ENCODE measurements around the gene ANGEL2.
"Not testable (repeated sequence)": the region's sequence is repeated elsewhere in the genome, so short reads cannot be mapped to it uniquely, and the experiment has no call there.

Gene ANGEL2

DNA sequence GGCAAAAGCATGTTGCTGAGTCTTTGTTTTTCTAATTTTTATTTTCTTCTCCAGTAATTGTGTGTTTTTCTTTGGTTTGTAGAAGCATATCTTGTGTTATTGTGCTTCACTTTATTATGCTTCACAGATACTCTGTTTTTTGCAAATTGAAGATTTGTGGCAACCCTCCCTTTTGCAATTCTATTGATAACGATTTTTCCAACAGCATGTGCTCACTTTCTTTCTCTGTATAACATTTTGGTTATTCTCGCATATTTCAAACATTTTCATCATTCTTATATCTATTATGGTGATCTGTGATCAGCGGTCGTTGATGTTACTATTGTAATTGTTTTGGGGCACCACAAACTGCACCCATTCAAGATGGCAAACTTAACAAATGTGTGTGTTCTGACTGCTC, 3.8 kb upstream of the ANGEL2 start:
- DNase-seq (ENCODE audit: low read depth in 2 of 2) = no peak

GRCh38 chr1:213017447-213018273, 2.0 kb upstream of the ANGEL2 start:
- no peak for DNase-seq (ENCODE audit: low read depth in 2 of 2)

DNA sequence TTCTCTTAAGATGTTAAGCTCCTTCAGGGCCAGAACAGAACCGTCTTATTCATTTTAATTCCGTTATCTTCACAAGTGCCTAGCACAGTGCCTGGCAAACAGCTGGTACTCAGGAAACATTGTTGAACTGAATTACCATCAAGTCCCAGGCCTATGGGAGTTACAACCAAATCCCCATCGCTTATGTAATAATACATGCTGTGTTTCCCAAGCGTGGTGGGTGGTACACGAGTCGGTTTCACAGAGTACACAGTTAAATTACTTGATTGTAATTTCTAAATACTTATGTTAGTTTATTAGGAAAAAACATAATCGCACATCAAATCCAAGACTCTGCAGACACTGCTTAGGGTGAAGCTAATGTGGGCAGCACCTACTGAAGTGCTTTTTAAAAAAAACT, 1.0 kb downstream of the ANGEL2 start:
- no peak for DNase-seq (ENCODE audit: low read depth in 2 of 2)

DNA sequence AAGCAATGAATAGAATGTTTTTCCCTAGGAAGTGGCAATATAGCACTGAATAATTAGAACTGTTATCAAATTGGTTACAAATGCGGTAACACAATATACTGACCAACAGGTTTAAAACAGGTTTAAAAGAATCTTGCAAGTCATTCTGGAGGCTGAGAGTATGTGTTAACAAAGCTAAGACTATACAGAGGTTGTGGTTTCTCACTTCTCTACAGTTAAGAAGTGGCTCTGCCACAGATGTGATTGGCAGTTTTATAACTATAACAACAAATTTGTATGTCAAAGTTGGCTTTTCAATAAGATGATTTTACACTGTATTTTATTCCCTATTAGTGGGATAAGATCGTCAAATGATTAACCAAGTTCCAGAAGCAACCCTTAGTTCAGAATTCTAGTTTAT, 7.1 kb downstream of the ANGEL2 start:
- DNase-seq (ENCODE audit: low read depth in 2 of 2) = no peak

DNA sequence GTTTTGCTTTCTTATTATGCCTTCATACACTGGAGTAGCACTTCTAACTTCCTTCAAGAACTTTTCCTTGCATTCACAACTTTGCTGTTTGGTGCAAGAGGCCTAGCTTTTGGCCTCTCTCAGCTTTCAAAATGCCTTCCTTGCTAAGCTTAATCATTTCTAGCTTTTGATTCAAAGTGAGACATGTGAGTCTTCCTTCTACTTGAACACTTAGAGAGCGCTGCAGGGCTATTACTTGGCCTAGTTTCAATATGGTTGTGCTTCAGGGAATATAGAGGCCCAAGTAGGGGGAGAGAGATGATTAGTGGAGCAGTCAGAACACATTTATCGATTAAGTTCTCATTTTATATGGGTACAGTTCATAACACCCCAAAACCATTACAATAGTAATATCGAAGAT, 12.4 kb downstream of the ANGEL2 start:
- no peak for DNase-seq (ENCODE audit: low read depth in 2 of 2)

- DNase-seq (ENCODE audit: low read depth in 2 of 2) = no peak
Observed at GRCh38 chr1:212994926-212995325, 20.7 kb downstream of the ANGEL2 start.

DNA sequence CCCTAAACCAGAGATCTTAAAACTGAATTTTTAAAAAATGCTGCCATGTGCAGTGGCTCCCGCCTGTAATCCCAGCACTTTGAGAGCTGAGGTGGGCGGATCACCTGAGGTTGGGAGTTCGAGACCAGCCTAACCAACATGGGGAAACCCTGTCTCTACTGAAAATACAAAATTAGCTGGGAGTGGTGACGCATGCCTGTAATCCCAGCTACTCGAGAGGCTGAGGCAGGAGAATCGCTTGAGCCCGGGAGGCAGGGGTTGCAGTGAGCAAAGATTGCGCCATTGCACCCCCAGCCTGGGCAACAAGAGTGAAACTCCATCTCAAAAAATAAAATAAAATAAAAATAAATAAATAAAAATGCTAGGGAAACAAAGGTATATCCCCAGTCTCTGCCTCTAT, 21.7 kb downstream of the ANGEL2 start:
- not testable (repeated sequence) for DNase-seq (ENCODE audit: low read depth in 2 of 2)

GRCh38 chr1:212990276-212990675, 25.4 kb downstream of the ANGEL2 start:
- DNase-seq (ENCODE audit: low read depth in 2 of 2) = no peak

DNA sequence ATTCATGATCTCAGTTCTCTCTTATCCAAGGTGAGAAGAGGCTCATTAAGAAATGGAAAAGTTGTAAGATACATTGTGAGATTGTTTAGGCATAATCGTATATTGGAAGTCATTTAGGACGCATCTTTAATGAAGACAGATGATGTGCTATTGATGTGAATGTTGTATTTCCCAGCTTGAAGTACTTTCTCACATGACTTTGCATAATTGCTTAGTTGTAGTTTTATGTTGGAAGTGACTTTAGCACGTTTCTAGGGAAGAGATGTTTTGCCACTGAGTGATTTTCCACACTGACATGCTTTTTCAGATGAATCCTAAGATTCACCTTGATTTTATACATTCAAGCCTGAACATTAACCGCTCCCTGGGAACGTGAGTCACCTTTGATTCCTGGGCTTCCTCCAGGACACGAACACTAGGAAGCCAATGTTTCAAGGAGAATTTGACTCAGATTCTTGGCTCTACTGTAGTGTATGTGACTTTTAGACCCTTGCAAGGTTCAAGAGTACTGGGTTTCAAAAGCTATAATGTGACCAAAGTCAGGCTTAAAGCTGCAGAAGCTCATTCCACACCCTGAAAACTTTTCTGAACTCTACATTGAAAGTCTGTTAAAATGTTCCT, 27.9 kb downstream of the ANGEL2 start:
- no peak for DNase-seq (ENCODE audit: low read depth in 2 of 2)

- no peak for DNase-seq (ENCODE audit: low read depth in 2 of 2)
Observed at GRCh38 chr1:212986551-212986950, 29.1 kb downstream of the ANGEL2 start.

GRCh38 chr1:212984522-212985291, 31.0 kb downstream of the ANGEL2 start:
- no peak for DNase-seq (ENCODE audit: low read depth in 2 of 2)

GRCh38 chr1:212983482-212983881, 32.2 kb downstream of the ANGEL2 start:
- DNase-seq (ENCODE audit: low read depth in 2 of 2) = no peak

DNA sequence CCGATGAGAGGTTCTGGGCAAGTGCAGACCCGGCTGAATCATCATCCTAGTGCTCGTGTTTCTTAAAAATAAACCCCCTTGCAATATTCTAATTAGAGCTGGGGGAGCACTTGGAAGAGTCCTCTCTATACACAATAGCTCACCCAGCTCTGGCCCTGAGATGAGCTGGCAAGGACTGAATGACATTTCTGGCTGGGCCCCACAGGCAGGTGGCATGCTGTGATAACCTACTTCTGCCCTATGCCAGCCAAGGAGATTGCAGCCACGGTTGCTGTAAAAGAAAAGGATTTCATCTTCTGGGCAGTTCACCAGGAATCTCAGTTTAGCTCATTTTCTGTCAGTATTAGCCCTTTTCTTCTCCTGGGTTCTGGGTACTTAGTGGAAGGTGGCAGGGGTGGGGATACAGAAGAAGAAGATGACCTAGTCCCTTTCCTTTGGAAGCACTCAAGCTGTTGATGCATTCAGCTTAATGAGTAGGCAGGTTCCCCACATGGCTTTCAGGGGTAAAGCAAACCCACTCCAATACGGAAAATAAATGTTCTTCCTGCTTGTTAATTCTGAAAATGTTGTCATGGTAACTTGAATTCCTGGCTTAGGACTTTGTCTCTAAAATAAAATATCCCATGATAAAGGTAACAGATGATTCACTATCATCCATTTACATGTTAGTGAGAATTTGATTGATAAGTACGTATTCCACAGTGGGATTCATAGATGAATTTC, 33.1 kb downstream of the ANGEL2 start:
- no peak for DNase-seq (ENCODE audit: low read depth in 2 of 2)

GRCh38 chr1:212981571-212982328, 33.9 kb downstream of the ANGEL2 start:
- no peak for DNase-seq (ENCODE audit: low read depth in 2 of 2)

DNA sequence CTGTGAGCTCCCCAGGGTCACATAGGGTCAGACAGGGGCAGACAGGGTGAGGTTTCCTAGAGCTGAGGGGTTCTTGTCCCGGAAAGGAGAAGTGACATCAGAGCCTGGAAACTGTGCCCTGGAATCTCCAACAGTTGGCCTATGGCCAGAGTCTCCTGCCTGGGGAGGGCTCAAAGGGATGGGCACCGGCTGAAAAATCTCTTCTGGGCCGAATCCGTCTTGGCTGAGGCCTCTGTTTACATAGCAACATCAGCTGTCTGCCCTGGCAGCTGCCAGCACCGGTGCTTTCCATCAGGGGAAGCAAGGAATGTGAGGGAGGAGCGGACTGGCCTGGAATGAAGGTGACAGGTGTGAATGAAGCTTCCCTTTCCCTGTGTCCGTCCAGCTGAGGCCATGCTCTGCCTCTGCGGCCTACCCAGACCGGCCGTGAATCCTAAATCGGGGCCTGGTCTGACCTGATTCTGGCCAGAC, 34.6 kb downstream of the ANGEL2 start:
- DNase-seq (ENCODE audit: low read depth in 2 of 2) = no peak

- DNase-seq (ENCODE audit: low read depth in 2 of 2) = no peak
Observed at GRCh38 chr1:212980123-212980785, 35.4 kb downstream of the ANGEL2 start.

DNA sequence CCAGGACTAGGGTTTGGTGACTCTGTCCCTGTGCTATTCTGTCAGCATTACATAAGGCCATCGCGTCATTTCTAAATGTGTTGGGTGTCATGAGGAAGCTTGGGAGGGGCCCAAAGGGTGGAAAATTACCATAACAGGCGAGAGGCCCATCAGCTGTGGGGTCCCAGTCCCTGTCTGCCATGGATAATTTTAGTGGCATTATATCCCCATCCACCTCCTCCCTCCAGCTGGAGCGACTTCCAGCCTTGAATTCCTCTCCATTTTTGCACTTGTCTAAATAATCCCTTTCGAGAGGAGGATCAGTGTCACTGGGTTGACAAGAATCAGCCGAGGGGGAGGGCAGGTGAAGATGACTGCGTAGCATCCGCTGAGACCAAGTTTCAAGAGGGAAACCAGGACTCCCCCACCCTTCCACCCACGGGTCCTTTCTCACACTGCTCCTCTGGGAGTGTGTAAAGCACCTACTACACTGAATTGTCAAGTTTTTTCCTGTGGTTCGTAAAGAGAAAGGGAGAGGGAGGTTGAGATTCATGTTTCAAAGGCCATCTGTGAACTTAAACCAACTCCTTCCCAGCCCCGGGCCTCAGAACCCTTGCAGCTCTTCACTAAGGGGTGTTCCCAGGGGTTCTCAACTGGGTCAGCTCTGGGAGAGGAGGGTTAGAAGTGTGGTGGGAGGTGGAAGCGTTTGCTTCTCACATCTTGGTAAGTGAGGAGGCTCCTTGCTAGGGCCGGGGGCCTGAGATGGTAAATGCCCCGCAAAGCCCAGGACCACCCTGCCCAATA, 36.1 kb downstream of the ANGEL2 start:
- no peak for DNase-seq (ENCODE audit: low read depth in 2 of 2)

GRCh38 chr1:212977781-212978645, 37.7 kb downstream of the ANGEL2 start:
- DNase-seq (ENCODE audit: low read depth in 2 of 2) = no peak

DNA sequence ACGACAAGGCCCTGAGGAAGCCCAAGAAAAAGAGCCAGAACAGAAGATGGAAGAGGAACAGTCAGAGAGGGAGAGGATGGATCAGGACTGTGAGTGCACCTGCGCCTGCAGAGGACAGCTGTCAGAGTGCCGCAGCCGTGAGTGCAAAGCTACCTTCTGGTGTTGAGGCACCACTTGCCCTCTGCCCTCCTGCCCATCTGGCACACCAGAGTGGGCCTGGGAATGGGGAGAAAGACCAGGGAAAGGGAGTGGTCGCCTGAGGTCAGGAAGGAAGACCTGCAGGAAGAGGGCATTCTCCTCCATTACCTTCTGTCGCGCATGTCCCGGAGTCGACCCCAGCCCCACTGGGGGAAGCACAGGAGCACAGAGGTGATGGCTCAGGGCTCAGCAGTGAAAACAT, 39.1 kb downstream of the ANGEL2 start:
- no peak for DNase-seq (ENCODE audit: low read depth in 2 of 2)
